AG10803 (cell line): ENCODE measurements around the gene PVALEF.

ENCODE experiments used
- DNase-seq: peaks from one replicate; pipeline ENCODE4 v3.0.0; 2010; ENCODE audit warnings: low read depth
- H3K4me3 ChIP-seq: 2 replicates; pipeline ENCODE4 v1.5.1; 2011; ENCODE audit warnings: mild to moderate bottlenecking, low read length, control low read depth
- CTCF ChIP-seq: conservative IDR thresholded peaks from 2 replicates; pipeline ENCODE4 v1.5.1; 2011; ENCODE audit warnings: mild to moderate bottlenecking, low read length, control low read depth, inconsistent platforms

The PVALEF gene

GRCh38 chr17:81135505-81136278, 29.6 kb upstream of the PVALEF start:
- no peak for DNase-seq
- no peak for TF ChIP-seq CTCF
- no peak overlapping the region for H3K4me3 ChIP-seq

- TF ChIP-seq CTCF = no peak
- no peak for DNase-seq
- H3K4me3 ChIP-seq = no peak overlapping the region
Observed at GRCh38 chr17:81136366-81136765, 28.9 kb upstream of the PVALEF start.

- H3K4me3 ChIP-seq = no peak overlapping the region
- no peak for TF ChIP-seq CTCF
- no peak for DNase-seq
Observed at GRCh38 chr17:81137248-81137647, 28.1 kb upstream of the PVALEF start.

GRCh38 chr17:81138083-81138482, 27.2 kb upstream of the PVALEF start:
- no peak for TF ChIP-seq CTCF

GRCh38 chr17:81138500-81138899, 26.8 kb upstream of the PVALEF start:
- no peak for DNase-seq
- no peak overlapping the region for H3K4me3 ChIP-seq
- TF ChIP-seq CTCF = no peak

More at GRCh38 chr17:81138083-81138482, 27.2 kb upstream of the PVALEF start:
- no peak overlapping the region for H3K4me3 ChIP-seq
- no peak for DNase-seq

GRCh38 chr17:81139428-81139827, 25.9 kb upstream of the PVALEF start:
- H3K4me3 ChIP-seq = no peak overlapping the region
- no peak for DNase-seq
- TF ChIP-seq CTCF = no peak

- no peak for DNase-seq
- H3K4me3 ChIP-seq = no peak overlapping the region
- TF ChIP-seq CTCF = no peak
Observed at GRCh38 chr17:81140018-81140417, 25.3 kb upstream of the PVALEF start.
